Stimulated activated CD8-positive, alpha-beta memory T cell treated with anti-CD3 and anti-CD28 coated beads, Interleukin-15, amount 100 ng/mL, for 1 hour (primary cell): ENCODE measurements around the gene CAPN13.

ENCODE experiments used
- DNase-seq: peaks from one replicate; pipeline ENCODE4 v3.0.0-alpha.2; 2020; ENCODE audit warnings: low read depth

CAPN13 gene

DNA sequence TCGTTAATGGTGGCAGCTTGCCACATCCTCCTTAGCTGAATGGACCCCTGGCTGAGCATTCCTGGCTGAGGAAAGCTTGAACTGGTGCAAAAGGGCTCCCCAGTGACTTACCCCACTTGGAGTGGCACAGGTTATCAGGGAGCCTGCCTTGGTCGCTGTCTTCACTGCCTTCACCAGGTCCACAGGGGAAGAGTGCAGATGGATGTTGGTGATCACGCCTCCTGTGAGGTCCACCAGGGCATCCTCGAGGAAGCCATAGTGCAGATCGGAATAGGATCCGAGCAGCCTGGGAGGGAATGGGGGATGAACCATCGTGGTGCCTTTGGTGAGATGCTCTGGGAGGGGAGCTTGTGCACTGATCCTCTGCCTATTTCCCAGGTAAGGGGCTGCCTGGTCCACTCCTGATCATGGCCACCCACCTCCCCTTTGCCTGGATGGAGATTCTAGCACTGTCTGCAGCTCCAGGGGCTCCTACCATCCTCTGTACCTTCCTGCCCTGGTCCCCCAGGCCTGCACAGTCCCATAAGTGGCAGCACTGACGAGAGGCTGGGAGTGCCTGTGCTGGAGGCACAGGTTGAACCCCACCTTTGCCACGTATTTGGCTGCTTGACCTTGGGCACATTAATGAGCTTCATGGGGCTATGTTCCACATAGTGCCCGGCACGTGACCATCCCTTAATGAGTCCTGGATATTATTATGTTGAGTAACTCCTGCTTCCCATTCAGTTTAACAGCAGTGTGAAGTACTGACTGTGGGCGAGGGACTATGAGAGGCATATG, 43.0 kb downstream of the CAPN13 start:
- no peak for DNase-seq

DNA sequence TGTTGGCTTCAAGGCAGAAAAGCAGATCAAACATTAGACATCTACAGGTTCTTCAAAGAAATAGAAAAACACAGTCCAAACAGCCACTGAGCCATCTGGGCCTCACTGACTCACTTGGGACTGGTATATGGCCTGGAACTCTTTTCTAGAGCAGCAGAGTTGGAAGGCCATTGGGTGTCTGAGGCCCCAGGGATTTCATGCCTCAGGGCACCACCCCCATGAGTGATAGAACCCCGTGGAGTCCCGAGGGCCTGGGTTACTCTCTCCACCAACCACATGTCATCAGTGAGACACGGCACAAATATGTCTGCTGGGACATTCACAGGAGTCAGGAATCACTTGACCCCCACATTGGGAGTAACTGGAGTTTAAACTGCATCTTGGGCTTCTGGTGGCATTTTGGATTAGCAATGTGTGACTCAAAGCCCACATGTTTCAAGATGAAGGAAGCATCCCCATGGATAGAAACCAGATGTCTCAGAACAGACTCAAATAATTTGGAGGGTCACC, 44.0 kb downstream of the CAPN13 start:
- DNase-seq, result no peak

DNA sequence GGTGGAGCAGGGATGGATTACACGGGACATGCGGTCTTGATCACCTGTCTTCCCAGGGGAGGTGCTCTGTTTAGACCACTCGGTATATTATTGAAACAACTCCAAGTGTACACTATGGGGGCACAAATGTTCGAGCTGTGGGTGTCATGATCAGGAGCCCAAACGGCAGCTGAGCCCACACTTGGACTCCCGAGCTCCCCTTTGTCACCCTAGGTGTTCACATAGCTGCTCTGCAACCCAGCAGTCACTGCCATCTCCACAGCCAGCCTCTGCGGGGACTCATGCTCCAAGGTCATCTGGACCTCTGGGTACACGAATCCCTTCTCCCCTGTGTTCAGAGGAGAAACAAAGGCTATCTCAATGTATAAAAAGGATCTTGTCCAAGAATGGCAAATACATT, 46.0 kb downstream of the CAPN13 start:
- no peak for DNase-seq

DNA sequence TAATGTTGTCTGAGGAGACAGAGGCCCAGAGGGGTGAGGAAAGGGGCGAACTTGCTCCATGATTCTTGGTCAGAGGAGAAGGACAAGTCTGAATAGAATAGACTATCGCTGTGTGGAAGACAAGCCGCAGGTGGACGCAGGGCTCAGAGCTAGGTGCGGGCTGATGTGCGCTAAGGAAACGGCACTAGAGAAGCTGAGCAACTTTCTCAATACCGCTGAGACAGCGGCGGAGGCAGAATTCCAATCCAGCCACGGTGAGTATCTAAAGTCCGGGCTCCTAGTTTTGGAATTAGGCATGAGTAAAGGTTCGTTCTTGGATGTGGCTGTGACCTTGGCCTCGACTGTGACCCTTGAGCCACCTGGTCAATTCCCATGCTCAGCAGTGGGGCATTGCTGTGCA, 47.8 kb downstream of the CAPN13 start:
- no peak for DNase-seq

DNA sequence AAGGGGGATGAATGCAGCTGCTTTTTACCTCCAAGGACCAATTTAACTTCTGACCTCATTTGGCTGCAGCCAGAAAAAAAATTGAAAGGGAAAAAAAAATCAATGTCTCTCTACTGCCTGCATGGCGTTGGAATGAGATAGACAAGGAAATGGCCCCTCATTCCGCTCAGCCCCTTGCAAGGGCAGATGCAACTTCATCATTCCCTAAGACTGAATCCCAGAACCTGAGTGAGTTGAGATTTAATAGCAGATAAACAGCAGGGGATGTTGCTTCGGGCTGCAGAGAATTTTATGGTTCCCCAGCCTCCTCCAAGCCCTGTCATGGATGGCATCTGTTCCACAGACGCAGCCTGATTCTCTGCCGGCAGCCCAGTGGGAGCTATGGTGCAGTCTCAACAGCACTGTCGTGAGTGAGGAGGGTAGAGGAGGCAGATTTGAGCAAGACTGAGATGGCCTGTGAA, 49.0 kb downstream of the CAPN13 start:
- no peak for DNase-seq

DNA sequence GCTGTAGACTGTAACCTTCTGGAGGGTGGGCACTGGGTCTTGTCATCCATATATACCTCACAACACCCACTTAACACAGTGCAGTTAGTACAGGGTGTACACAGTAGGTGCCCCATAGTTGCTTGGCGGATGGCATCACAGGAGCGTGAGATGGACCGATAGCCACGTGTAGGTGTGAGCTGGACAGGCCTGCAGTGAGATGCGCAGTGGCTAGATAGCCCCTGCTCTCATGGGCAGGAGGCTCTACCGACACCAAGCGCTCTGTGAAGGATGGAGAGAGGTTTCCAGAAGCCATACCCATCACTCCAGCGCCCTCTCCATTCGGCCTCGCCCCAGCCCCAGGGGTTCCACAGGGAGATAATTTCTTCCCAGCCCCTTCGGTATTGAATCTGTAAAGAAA, 49.5 kb downstream of the CAPN13 start:
- no peak for DNase-seq

DNA sequence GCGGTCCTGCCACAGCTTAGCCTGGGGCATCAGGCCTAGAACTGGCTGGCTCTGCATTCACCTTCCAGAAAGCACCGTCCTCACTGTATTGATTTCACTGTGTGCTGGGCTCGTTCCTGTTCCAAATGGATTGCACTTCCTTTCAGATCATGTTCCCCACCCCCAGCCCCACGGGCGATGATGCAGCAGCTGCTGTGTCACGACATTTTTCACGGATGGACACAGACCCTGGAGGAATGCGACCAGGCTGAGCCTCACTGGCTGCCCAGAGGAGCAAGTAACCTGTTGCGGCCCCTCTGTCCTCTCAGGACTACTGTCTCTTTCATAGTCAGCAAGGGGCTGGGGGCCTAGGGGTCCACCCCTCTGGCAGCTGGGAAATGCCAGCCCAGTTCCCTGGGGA, 50.3 kb downstream of the CAPN13 start:
- no peak for DNase-seq

DNA sequence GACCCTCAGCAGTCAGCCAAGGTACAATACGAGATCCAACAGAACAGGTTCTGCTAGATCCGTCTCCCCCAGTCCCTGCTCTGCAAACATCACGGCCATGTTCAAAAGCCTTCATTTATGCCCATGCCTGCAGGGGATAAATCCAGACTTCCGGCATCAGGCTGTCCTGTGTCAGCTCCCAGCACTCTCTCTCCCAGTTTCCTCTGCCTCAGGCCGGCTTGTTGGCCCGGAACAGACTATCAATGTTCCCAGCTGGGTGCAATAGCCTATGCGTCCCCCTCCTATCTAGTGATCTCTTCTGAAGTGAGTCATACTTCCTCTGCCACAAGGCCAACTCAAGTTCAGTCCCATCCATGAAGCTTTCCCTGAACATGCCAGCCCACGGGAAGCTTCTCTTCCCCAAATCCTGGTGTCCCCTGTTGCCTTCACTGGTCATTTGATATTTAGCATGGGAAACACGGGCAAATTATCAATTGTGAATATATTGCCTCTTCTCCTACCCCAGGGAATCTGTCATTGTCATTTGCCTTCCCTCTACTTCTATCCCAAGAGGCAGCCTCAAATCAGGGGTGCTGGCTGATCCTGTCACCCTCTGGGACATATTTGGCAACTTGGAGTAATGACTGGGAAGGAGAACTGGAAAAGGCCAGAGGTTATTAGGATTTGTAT, 51.1 kb downstream of the CAPN13 start:
- DNase-seq, result no peak

DNA sequence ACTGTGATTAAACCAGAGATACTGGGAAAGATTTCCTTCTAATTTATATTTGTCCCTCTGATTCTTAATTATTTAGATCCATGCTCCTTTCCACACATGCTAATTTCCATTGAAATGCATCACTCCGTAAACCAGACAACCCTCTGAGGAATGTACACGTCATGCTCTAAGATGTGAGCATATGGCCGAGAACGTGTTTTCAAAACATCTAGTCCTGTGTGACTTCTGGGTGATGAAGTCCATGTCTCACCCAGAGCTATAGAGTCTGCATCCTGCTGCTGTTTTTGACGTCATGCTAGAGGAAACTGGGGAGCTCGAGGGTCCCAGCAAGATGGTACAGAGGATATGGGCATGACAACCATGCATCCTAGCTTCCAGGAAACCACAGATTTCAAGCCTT, 53.6 kb downstream of the CAPN13 start:
- no peak for DNase-seq

DNA sequence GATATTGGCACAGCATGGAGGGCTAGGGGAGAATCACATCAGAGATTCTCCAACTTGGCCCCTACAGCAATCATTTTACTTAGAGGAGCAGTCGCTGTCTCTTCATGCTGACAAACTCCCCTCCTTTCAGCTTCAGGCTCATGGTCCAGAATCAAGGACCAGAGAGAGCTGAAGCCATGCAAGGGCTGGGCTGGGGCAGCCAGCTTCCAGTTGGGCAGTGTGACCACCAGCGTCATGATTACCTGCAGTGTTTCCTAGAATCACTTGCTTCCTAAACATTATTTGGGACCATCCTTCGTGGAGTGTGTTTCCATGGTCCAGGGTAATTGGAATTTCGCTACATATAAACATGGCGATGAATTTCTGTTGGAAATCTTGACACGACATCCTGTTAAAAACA, 54.4 kb downstream of the CAPN13 start:
- DNase-seq, result no peak

DNA sequence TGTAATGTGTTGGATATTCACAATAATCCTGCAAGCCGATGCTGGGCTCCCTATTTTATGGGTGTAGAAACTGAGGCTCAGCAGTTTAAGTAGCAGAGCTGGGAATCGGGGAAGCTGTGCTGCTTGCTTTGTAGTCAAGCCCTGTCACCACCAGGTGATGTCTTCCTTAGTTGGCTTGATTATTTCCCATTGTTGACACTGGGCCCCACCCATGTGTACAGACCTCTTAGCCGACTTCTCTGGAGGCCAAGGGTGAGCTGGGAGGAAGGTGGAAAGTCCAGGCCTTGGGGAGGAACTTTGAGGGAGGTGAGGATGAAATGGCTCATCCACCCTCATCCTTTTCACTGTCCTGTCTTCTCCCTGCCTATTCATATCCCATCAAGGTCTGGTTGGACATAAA, 60.0 kb downstream of the CAPN13 start:
- no peak for DNase-seq

DNA sequence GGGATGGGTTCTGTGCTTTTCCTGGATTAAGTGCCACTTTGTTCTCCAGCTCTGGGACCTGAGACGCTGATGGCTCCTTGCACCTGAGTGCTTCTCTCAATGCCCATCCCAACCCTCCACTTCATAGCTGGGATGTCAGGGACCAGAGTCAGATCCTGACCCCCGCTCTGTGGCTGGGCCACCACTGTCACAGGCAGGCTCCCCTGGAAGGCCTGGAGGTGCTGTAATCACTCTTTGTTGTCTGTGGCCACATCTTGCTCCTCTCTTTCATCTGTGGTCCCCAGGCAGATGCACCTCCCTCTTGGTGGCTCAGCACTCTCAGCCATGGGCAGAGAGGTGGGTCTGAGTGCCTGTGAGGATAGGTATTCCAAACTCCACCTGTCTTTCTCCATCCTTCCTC, 62.4 kb downstream of the CAPN13 start:
- no peak for DNase-seq

DNA sequence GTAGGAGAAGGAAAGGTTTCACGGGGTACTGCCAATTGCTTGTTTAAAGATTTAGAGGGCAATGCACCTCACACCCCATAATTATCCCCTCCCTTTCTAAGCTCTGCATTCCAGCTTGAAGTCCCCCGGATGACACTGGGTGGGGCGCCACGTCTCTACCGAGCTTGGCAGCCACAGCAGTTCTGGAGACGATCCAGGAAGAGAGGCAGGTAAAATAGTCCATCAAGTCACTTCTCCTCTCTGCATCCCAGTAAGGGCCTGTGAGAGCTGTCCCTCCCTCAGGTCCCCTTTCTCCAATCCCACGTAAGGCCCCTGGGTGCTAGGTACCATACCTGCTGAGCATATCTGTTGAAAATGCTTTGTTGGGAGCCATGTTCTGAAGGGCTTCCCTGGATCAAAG, 65.7 kb downstream of the CAPN13 start:
- DNase-seq, result no peak

DNA sequence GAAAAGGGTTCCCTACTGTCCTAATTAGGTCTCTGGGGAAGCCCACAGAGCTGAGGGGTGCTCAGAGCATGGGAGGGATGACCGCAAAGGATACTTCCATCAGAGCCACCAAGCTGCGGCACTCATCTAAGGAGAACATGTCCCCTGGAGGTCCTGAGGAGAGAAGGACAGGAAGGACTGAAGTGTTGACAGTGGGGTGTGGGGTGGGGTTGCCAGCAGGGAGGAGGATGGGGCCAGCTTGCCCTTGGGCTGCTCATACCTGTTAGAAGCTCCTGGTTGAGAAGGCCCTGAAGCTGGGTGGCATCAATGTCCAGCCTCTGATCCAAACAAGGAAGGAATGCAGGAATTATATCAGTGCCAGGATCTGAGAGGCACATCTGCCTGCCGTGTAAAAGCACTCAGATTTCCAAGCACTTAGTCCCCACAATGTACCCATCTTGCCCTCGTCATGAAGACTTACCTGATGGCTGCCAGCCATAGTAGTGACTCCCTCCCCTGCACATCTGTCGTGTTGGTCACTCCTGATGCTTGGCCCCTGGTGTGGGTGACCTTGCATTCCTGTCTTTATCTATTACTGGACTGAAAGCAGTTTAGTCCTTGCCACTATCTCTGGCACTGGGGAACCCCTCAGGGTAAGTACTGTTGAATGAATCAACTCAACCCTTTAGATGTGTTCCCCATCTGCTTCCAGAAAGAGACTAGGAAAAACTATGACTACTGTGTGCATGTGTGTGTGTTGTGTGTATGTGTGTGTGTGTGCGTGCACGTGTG, 68.9 kb downstream of the CAPN13 start:
- DNase-seq, result no peak

DNA sequence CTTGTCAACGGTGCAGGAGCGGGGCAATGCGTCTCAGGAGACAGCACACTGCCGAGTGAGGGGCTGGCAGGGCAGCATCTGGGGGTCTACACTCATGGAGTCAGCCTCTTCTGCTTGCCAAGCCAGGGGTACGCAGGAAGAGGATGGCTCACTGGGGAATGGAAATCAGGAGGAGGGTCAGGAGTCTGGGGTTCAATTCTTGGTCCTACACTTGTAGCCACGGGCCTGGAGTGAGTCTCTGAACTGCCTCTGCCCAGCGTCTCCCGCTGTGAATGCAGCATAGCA, 70.0 kb downstream of the CAPN13 start:
- no peak for DNase-seq

DNA sequence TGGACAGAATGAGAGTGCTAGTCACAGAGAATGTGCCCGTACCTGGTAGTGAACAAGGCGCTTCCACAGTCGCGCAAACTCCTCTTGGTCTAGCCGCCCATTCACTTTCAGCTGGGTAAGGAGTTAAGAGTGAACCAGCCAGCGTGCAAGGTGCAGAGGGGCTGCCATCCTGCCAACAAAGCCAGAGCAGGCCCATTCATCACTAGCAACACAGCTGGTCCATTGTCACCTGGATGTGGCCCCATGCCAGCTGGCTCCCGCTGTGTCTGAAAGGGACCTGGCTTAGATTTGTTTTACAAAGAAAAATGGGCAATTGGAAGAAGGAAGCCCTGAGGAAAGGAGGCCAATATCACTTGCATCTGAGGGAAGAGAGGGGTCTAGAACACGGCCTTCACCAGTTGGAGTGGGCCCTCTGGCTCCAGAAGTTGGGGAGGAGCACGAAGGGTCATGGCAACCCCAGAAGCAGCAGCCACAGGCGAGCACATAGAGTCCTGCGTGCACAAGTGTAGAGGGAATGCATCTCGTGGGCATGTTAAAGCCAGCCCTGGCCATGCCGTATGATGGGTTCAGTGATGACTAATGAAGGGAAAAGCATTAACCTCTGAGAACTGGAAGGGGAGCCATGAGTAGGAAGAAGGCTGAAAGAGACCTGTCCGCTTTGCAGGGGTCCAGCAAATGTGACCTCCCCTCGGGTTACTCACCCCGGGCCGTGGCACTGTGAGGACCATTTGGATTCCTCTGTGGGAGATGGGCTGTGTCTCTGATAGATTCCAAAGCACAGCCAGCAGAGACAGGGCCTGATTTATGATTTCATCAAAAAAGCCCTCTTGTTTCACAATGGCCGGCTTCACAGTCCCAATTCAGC, 70.6 kb downstream of the CAPN13 start:
- DNase-seq, result no peak

DNA sequence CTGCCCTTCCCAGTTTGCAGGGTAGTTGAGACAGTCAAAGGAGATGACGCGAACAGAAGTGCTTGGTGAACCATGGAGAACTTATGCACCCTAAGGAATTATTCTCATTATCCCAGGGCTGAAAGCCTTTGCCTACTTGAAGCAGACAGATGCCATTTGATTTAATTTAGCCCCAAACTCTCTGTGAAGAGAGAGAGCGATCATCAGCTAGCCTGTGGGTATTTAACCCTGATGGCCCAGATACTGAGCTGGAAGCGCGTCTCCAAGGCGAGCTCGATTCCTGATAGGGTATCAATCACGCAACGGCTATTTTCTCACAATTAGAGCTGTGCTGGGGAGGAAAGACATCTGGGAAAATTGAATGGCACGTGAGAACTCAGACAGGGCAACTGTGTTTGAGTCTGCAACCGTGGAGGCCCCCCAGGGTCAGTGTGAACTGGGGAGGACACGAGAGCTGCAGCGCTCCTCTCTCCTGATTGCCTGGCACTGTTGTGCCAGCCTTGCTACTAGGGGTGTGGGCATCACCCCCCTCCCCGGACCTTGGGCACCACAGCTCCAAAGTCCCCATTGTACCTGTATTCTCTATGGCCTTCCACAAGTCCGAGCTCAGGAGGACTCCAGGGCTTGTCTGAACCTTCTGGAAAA, 73.2 kb downstream of the CAPN13 start:
- no peak for DNase-seq

DNA sequence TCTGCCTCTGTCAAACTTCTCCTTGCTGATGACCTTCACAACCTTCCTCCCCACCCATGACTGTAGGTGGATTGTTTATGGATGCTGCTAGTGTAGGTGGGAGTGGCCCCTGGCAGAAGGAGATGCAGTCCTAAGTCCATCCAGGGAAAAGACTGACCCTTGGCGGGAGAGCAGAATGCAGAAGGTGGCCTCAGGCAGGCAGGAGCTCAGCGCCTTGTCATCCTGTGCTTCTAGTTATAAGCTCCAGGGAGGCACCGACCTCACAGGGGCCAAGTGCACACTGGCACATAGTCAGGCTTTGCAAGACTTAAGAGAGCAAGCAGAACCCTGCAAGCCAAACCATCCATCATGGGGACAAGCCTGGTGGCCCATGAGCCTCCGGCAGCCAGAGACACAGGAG, 74.4 kb downstream of the CAPN13 start:
- DNase-seq, result no peak

DNA sequence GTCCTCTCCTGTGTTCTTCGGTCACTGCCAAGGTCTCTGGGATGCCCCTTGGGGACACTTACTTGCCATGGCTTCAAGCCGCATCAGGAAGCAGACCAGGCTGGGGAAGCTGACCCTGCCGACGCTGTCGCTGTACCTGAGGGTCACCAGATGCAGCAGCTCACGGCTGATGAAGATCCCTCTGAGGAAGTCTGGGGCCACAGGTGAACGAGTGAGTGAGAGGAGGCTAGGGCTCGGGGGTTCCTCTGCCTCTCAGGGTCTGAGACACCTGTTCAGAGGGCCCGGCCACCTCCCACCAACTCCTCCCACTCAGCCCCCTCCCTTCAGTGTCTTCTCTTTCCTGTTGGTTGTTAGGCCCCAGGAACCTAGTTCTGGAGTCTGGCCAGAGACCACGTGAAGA, 74.9 kb downstream of the CAPN13 start:
- no peak for DNase-seq

DNA sequence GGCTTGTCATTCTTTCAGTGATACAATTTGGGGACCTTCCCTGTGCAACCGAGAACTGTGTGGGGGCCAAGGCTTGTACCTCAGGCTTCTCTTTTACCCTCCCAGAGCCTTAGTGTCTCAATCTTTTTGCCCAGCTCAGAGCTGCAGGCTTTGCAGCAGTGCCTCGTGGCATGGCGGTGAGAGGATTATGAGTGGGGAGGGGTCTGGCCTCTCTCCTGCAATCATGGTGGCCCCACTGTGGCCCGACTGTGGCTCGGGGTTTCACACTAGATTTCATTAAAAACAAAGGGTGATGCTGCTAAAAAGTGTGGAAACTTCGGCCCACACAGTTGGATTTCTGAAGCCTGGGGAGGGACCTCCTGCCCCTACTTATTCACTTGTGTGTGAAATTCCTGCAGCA, 75.5 kb downstream of the CAPN13 start:
- DNase-seq, result no peak
